Measurements from ENCODE around the gene SPDYE2.
A peak's percentile ranks its signal among the peaks of the same experiment; 100 is the strongest.
"Not testable (repeated sequence)": the region's sequence is repeated elsewhere in the genome, so short reads cannot be mapped to it uniquely, and the experiment has no call there.

SPDYE2 gene

GRCh38 chr7:102540604-102541003 lies 10.4 kb upstream of the SPDYE2 start:
- not testable (repeated sequence) for DNase-seq (ENCODE audit: low spot score)

DNA sequence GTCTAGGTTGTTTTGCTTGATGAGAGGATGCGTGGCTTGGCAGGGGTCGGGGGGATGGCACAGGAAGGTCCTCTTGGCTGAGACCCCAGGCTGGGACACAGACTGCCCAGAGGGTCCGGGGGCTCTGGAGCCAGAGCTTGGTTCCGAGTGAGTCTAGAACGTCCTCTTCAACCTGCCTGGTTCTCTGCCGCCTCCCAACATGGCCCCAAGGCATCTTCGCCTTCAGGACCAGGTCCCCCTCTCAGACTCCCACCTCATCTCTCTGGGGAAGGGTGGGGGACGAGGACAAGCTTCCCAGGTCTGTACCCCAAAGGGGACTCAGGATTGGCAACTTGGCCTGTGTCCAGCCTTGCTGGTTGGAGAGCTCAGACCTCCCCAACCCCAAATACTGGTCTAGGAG lies 8.9 kb upstream of the SPDYE2 start:
- not testable (repeated sequence) for DNase-seq (ENCODE audit: low spot score)

DNA sequence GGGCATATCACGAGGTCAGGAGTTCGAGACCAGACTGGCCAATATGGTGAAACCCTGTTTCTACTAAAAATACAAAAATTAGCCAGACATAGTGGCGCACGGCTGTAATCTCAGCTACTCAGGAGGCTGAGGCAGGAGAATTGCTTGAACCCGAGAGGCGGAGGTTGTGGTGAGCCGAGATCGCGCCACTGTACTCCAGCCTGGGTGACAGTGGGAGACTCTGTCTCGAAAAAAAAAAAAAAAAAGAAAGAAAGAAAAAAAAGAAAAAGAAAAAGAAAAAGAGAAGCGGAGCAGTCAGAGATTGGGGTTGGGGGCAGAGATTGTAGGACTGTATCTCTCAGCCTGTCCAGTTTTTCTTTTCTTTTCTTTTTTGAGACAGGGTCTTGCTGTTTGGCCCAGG lies 8.3 kb upstream of the SPDYE2 start:
- DNase-seq (ENCODE audit: low spot score), result not testable (repeated sequence)

DNA sequence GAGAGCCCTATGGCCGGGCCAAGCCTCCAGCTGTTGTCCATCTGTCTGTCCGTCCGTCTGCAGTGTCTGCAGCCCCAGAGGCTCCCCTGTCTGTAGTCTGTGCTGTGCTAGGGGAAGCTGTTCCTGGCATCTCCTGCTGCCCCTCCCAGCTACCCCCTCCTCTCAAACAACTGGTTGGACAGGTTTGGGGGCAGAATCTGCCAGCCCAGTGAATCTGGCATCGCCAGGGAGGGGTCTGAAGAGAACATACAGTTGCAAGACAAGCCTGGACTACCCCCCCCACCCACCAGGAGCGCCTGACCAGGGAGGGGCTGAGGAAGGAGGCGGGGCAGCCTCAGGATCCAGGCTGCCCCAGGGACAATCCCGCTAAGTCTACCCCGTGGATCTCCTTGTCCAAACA lies 7.4 kb upstream of the SPDYE2 start, which contains the start of gene UPK3BL2:
UPK3BL2 (minus strand) TSS at position 101 of the 400 bp plus-strand sequence; CDS start at position 41, 60 bp downstream.
- DNase-seq (ENCODE audit: low spot score), result not testable (repeated sequence)

- DNase-seq (ENCODE audit: low spot score), result not testable (repeated sequence)
Observed at GRCh38 chr7:102544372-102544771, 6.7 kb upstream of the SPDYE2 start.

GRCh38 chr7:102545288-102545687 lies 5.7 kb upstream of the SPDYE2 start:
- not testable (repeated sequence) for DNase-seq (ENCODE audit: low spot score)

DNA sequence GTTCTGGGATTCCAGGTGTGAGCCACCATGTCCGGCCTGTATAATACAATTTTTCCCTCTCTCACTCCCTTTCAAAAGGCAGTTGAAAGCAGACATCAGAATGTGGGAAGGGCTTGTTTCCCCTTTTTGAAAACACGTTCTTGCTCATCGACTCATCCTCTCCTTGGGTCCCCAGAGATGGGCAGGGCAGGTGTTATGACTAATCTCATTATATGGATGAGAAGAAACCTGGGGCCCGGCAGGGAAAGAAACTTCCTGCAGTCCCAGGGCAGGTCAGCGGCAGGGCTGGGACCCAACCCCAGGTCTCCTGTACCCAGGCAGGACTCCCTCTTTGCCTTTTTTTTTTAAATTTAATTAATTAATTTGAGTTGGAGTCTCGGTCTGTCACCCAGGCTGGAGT lies 4.7 kb upstream of the SPDYE2 start:
- DNase-seq (ENCODE audit: low spot score), result not testable (repeated sequence)

DNA sequence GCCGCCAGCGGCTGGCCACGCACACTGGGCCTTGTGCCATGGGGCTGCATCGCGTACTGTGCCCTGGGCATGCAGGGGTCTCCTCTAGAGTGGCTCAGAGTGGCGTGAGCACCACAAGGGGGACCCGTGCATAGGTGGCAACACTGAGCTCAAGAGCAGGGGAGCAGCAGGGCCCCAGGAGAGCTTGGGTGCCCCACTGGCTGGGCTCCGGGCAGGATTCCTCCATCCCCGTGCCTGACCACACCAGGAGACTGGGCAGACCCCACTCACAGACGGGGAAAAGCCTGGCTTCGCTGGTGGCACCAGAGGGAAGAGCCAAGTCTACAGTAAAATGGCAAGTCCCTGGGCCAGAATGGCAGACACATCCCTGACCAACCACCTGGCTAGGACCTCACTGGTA lies 17.6 kb downstream of the SPDYE2 start:
- DNase-seq (ENCODE audit: low spot score), result not testable (repeated sequence)

GRCh38 chr7:102572261-102573239 lies 21.5 kb downstream of the SPDYE2 start, which contains the start of gene POLR2J3:
TSS of gene POLR2J3 (minus strand) at chr7:102572583. CDS start at chr7:102572521, 62 bp downstream.
- peak; percentile 96 for DNase-seq (ENCODE audit: low spot score)

DNA sequence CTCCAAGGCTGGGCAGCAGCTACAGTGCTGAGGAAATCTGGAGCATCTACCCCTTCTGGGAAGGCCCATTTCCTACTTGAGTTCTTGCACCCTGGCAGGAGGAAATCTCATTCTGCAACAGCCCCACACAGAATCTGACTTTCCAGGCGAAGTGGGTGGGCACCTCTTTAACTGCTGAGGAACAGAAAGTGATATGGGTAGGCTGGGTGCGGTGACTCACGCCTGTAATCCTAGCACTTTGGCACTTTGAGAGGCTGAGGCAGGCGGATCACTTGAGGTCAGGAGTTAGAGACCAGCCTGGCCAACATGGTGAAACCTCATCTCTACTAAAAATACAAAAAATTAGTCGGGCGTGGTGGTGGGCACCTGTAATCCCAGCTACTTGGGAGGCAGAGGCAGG lies 23.6 kb downstream of the SPDYE2 start:
- DNase-seq (ENCODE audit: low spot score), result not testable (repeated sequence)

- DNase-seq (ENCODE audit: low spot score), result not testable (repeated sequence)
Observed at GRCh38 chr7:102576363-102576762, 25.3 kb downstream of the SPDYE2 start.

GRCh38 chr7:102577315-102578240 lies 26.6 kb downstream of the SPDYE2 start:
- DNase-seq (ENCODE audit: low spot score), result not testable (repeated sequence)

GRCh38 chr7:102578486-102578885 lies 27.5 kb downstream of the SPDYE2 start:
- not testable (repeated sequence) for DNase-seq (ENCODE audit: low spot score)

- not testable (repeated sequence) for DNase-seq (ENCODE audit: low spot score)
Observed at GRCh38 chr7:102581722-102582121, 30.7 kb downstream of the SPDYE2 start.

GRCh38 chr7:102583495-102583894 lies 32.5 kb downstream of the SPDYE2 start:
- DNase-seq (ENCODE audit: low spot score), result not testable (repeated sequence)

DNA sequence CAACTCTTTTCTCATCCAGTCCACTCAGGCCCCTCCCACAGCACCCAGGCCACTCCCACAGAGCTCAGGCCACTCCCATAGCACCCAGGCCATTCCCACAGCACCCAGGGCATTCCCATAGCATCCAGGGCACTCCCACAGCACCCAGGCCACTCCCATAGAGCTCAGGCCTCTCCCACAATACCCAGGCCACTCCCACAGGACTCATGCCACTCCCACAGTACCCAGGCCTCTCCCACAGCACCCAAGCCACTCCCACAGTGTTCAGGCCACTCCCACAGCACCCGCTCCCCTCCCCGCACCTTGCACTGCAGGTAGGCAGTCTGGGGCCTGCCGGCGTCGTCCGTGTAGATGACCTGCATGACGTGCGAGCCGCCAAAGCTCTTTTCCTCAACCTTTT lies 38.8 kb downstream of the SPDYE2 start:
- DNase-seq (ENCODE audit: low spot score), result not testable (repeated sequence)

- DNase-seq (ENCODE audit: low spot score), result peak; percentile 32
Observed at GRCh38 chr7:102592477-102593019, 41.5 kb downstream of the SPDYE2 start.

- DNase-seq (ENCODE audit: low spot score), result not testable (repeated sequence)
Observed at GRCh38 chr7:102593637-102594334, 42.8 kb downstream of the SPDYE2 start.

GRCh38 chr7:102596036-102596435 lies 45.0 kb downstream of the SPDYE2 start:
- not testable (repeated sequence) for DNase-seq (ENCODE audit: low spot score)

DNA sequence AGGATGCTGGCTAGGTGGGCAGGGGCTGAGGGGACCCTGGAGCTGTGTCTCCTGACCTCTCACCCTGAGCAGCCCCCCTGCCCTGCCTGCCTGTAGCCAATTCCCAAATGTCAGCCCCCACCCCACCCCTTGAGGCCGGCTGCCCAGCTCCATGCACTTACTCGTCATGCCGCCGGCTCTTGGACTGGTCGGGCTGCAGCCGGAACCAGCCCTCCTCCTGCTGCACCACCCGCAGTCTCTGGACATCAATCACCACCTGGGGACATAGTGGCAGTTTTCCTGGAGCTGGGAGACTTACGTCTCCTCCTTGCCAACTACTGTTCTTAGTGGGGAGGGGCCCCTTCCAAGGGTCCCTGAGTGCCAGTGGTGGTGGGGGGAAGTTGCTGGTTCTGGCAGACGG lies 48.7 kb downstream of the SPDYE2 start:
- DNase-seq (ENCODE audit: low spot score), result not testable (repeated sequence)

GRCh38 chr7:102602317-102602716 lies 51.3 kb downstream of the SPDYE2 start:
- DNase-seq (ENCODE audit: low spot score), result not testable (repeated sequence)

All from CD4-positive, alpha-beta T cell treated with Interleukin-15 for 4 hours (primary cell).